NCI-H1105 treated with DMSO at 0.1 percent for 48 hours (cell line): ENCODE data around the gene EMP2.
A peak's percentile ranks its signal among the peaks of the same experiment; 100 is the strongest.

Experiments
- DNase-seq: peaks from one replicate; lab custom pipeline; 2025; lab: John Stamatoyannopoulos, UW

EMP2 gene

GRCh38 chr16:10610499-10611184 lies 30.2 kb upstream of the EMP2 start:
- DNase-seq, result no peak

- no peak for DNase-seq
Measured at GRCh38 chr16:10609402-10609774, 29.0 kb upstream of the EMP2 start.

DNA sequence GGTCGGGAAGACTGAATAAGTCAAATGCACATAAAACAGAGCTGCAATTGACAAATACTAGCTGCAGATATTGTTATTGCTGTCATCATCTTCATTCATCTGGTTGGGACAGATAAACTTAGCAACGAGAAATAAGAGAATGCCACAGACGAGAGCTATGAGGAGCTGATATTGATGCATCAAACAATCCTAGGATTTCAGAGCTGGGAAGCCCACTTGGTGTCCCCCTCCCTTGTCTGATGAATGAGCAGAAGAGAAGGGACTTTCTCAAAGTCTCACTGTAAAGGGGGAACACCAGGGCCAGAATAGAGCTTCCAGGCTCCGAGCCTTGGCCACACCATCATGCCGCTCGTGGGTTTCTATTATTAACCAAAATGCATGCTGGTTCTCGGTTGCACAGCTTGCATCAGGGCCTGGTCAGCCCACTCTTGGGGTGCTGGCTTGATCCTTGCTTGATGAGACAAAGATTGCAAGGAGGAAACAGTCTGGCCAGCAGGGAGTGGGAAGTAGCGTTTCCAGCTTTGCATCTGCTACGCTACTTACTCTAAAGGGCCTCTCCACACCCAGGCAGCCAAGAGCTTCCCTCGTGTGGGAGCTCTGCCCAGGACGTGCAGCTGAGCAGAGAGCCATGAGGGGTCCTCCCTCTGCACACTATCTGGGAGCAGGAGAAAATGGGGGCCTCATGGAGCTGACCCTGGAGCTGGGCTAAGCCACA lies 28.4 kb upstream of the EMP2 start:
- no peak for DNase-seq

GRCh38 chr16:10607157-10607556 lies 26.8 kb upstream of the EMP2 start:
- no peak for DNase-seq

DNA sequence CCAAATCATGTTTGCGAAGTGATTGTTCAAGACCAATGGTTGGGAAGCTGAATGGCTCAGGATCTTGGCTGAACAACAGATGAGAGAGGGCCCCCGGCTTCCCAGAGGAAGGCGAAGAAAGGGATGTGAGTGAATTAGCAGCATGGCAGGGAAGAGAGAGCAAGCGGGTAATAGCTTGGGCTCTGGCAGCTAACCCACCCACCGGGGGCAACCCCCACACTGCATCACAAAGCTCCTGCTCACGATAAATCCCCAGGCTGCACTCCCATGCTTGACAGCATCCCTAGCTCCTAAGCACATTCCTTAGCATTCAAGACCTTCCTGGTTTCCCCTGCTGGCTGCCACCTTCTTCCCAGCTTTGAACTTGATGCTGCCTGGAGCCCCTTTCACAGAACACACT lies 26.2 kb upstream of the EMP2 start:
- DNase-seq, result no peak

DNA sequence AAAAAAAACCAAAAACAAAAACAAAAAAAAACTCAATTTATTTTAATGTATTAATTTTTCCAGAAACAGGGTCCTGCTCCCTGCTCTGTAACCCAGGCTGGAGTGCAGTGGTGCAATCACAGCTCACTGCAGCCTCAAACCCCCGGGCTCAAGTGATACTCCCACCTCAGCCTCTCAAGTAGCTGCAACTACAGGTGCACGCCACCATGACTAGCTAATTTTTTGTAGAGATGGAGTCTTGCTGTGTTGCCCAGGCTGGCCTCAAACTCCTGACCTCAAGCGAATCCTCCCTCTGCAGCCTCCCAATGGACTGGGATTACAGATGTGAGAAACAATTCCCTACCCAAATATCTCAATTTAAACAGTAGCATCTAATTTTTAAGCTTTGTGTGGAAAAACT lies 25.2 kb upstream of the EMP2 start:
- DNase-seq, result no peak

DNA sequence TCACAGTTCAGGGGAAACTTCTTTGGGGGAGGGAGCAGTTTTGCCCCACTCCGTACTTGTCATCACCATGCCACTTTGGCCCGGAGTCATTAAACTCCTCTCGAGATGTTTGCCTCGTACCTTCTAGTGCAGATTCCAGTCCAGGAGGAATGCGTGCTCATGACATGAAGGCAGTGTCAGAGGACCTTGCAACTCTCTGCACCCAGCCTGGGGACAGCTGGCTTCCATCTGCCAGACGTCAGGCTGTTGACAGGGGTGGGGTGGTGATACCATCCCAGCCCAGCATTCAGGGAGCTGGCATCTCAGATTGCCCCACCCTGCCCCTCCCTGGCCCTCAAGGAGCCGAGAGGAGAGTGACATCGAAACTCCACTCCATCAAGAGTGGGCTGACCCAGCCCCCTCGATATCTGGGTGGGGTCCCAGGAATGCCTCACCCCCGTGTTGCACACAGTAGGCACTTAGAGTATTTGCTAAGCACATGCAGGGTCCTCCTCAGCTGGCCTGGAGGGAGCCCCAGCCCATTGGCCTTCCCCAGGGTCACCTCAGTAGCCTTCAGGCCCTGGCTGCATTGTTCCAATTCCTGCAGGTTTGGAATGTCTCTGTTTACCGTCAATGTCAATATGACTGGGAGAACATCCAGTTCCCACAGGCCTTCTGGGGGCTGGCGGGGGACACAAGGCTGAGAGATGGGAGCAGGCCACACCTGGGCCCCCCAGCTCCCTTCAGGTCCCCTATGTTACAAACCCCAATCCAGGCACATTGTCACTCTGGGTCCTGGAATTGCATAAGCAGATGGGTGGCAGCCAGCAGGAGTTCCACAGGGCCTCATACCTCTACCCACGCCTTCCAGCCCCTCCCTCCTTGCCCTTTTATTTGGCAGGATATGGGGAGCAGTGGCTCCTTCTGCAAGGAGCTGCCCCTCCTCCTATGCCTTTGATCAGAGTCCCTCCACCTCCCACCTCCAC lies 21.3 kb upstream of the EMP2 start:
- no peak for DNase-seq

DNA sequence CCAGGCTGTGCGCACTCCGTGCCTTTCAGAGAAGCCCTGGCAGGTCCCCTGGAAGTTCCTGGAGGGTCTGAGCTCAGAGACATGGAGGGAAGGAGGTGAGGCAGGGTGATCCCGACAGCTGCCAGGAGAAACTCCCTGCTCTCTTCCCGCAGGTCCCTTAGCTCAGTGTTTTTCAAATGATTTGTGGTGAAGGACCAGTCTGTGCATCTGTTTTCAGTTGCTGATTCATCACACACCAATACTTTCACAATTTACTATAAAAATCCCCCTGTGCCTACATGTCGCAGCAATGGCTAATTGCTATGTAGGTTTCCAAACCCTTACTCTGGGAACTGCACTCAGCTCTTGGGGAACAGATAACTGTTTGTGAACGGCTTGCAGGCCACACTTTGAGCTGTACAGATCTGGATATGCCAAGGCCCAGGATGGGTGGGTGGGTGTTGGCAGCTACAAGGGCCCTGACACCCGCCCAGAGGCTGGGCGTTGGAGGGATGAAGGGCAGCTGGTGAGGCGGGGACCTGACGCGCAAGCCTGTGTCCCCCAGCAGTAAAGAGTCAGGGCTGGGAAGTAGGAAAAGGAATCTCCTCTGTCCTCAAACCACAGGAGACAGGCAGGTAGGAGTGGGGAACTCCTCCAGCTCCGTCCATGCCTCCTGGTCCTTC lies 20.5 kb upstream of the EMP2 start:
- no peak for DNase-seq

- no peak for DNase-seq
Measured at GRCh38 chr16:10599626-10600025, 19.2 kb upstream of the EMP2 start.

- DNase-seq, result no peak
Measured at GRCh38 chr16:10598157-10598556, 17.8 kb upstream of the EMP2 start.

GRCh38 chr16:10597187-10597601 lies 16.8 kb upstream of the EMP2 start:
- DNase-seq, result no peak

DNA sequence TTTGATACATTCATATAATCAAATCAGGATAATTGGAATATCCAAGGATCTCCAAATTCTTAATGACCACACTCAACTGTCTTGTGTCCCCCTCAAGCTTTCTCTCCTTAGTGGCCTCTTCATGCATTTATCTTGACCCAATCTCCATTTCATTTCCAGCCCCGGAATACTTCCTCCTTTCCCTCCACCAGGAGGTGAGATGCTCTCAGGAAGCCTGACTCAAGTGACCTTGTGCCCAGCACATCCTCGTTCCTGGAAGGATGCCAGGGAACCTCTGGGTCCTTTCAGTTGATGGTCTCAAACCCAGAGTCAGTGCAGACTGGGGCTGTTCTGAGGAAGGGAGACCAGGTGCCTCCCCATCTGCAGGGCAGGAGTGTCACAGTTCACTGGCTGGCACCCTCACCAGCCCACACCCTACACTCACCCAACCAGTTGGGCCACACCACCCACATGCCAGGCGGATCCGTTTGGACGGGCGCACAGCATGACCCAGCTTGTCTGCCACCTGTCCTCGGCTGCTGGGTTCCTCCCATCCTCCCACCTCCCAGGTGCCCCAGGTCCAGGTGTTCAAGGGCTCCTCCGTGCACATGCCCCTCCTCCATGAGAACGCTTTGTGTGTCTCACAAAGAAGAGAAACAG lies 14.0 kb upstream of the EMP2 start:
- peak; percentile 80 for DNase-seq

GRCh38 chr16:10592611-10593010 lies 12.2 kb upstream of the EMP2 start:
- DNase-seq, result no peak

- DNase-seq, result no peak
Measured at GRCh38 chr16:10590342-10590741, 9.9 kb upstream of the EMP2 start.

GRCh38 chr16:10589109-10589508 lies 8.7 kb upstream of the EMP2 start:
- no peak for DNase-seq

GRCh38 chr16:10587622-10588021 lies 7.2 kb upstream of the EMP2 start:
- no peak for DNase-seq

DNA sequence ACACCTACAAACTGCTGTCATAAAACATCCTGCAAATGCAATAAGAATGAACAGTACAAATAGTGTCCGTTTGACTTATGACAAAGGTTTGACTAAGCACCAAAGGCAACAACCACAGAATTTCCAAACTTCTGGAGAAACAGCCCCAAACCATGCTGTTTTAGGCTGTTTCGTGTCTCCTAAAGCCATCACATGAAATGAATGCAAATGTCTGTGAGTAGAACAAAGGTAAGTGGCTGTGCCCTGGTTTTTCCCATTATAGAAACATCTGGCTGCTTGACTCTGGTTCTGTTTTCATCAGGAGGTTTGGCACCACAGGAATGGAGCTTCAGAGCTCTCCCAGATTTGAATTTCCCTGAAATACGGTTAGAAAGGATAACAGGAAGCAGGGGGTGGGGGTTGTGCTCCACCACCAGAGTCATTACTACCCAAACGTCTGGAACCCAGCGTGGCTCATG lies 4.6 kb upstream of the EMP2 start:
- no peak for DNase-seq

GRCh38 chr16:10583269-10583668 lies 2.9 kb upstream of the EMP2 start:
- no peak for DNase-seq

GRCh38 chr16:10581507-10581906 lies 1.1 kb upstream of the EMP2 start:
- no peak for DNase-seq

DNA sequence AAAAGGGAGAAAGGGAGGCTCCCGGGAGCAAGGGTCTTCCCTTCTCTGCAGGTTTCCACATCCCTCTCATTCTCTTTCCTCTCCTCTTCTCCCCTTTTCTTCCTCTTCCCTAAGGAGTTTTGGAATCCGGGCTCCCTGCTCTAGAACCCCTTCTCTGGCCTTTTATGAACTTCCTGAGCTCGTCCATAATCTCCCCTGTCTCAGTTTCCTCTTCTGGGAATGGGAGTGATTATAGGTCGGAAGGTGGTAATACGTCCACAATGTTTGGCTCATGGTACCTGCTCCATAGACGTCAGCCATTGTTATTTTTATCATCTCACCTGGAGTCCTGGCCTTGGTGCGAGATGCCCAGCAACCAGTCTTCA lies 467 bp upstream of the EMP2 start:
- DNase-seq, result no peak

GRCh38 chr16:10579575-10579964 lies 828 bp downstream of the EMP2 start:
- DNase-seq, result no peak
